Liver (tissue), 9 donors: ENCODE results near the gene TRIO. TPM values are rescaled to one million over a fixed set of nuclear protein-coding genes. Genes with fewer than 3 reads are reported as not detected.

Experiments used
- DNase-seq: peaks from one replicate; pipeline ENCODE4 v3.0.0-alpha.2; 2017; ENCODE audit warnings: low spot score
- H3K27ac ChIP-seq, 2 donors: one replicate each; pipeline ENCODE4 v1.7.0; 2013; ENCODE audit warnings: inconsistent platforms in 2 of 2, low read length in 2 of 2, control low read depth in 1 of 2, low read depth in 1 of 2, mild to moderate bottlenecking in 1 of 2
- H3K27me3 ChIP-seq, 4 donors: one replicate each; pipeline versions ENCODE4 v1.6.1 to v1.7.0; 2013; ENCODE audit warnings: low read length in 3 of 4, inconsistent platforms in 1 of 4, mild to moderate bottlenecking in 1 of 4, moderate library complexity in 1 of 4; ENCODE audit not compliant: control insufficient read depth in 4 of 4, insufficient read depth in 4 of 4
- H3K36me3 ChIP-seq, 4 donors: one replicate each; pipeline versions ENCODE4 v1.6.1 to v1.7.0; 2013; ENCODE audit warnings: low read length in 3 of 4, mild to moderate bottlenecking in 3 of 4, low read depth in 1 of 4, moderate library complexity in 1 of 4; ENCODE audit not compliant: control insufficient read depth in 4 of 4, insufficient read depth in 3 of 4
- H3K4me1 ChIP-seq, 4 donors: one replicate each; pipeline versions ENCODE4 v1.6.1 to v1.7.0; 2013; ENCODE audit warnings: low read length in 3 of 4, mild to moderate bottlenecking in 3 of 4, moderate library complexity in 1 of 4; ENCODE audit not compliant: control insufficient read depth in 4 of 4, insufficient read depth in 4 of 4
- H3K4me3 ChIP-seq, 3 donors: one replicate each; pipeline versions ENCODE4 v1.6.1 to v1.7.0; 2013; ENCODE audit warnings: low read length in 3 of 3, control low read depth in 1 of 3, low read depth in 1 of 3, mild to moderate bottlenecking in 1 of 3
- H3K9ac ChIP-seq, 2 donors: one replicate each; pipeline ENCODE4 v1.7.0; 2013; ENCODE audit warnings: low read length in 2 of 2, mild to moderate bottlenecking in 2 of 2, moderate library complexity in 2 of 2, control low read depth in 1 of 2, low read depth in 1 of 2
- H3K9me3 ChIP-seq, 4 donors: one replicate each; pipeline versions ENCODE4 v1.6.1 to v1.7.0; 2013; ENCODE audit warnings: low read length in 3 of 4; ENCODE audit not compliant: control insufficient read depth in 4 of 4
- ATF3 ChIP-seq: IDR thresholded peaks from 2 replicates; pipeline ENCODE4 v1.6.1; 2016; ENCODE audit warnings: antibody characterized with exemption
- EGR1 ChIP-seq, 2 donors: IDR thresholded peaks; 2 replicates each; pipeline ENCODE4 v1.6.1; 2016 to 2018; ENCODE audit warnings: antibody characterized with exemption in 2 of 2, low read depth in 2 of 2
- FOXA1 ChIP-seq: IDR thresholded peaks from 2 replicates; pipeline ENCODE4 v1.6.1; 2016; ENCODE audit warnings: antibody characterized with exemption
- FOXA2 ChIP-seq: IDR thresholded peaks from 2 replicates; pipeline ENCODE4 v1.6.1; 2016; ENCODE audit warnings: antibody characterized with exemption
- GABPA ChIP-seq, 2 donors: IDR thresholded peaks in 1 of 2; conservative IDR thresholded peaks in 1 of 2; 2 replicates each; pipeline ENCODE4 v1.6.1; 2016; ENCODE audit warnings: antibody characterized with exemption in 2 of 2, mild to moderate bottlenecking in 1 of 2, moderate library complexity in 1 of 2
- HNF4A ChIP-seq, 2 donors: conservative IDR thresholded peaks; 2 replicates each; pipeline ENCODE4 v1.6.1; 2016; ENCODE audit warnings: antibody characterized with exemption in 2 of 2, mild to moderate bottlenecking in 2 of 2
- HNF4G ChIP-seq: IDR thresholded peaks from 2 replicates; pipeline ENCODE4 v1.6.1; 2016; ENCODE audit warnings: antibody characterized with exemption
- JUND ChIP-seq, 2 donors: IDR thresholded peaks; 2 replicates each; pipeline ENCODE4 v1.6.1; 2016; ENCODE audit warnings: antibody characterized with exemption in 2 of 2
- NR2F2 ChIP-seq: IDR thresholded peaks from 2 replicates; pipeline ENCODE4 v1.6.1; 2016; ENCODE audit warnings: antibody characterized with exemption
- RAD21 ChIP-seq, 2 donors: IDR thresholded peaks; 2 replicates each; pipeline ENCODE4 v1.6.1; 2016; ENCODE audit warnings: antibody characterized with exemption in 2 of 2, mild to moderate bottlenecking in 2 of 2
- RXRA ChIP-seq, 2 donors: IDR thresholded peaks; 2 replicates each; pipeline ENCODE4 v1.6.1; 2017 to 2018; ENCODE audit warnings: antibody characterized with exemption in 2 of 2, mild to moderate bottlenecking in 1 of 2
- SP1 ChIP-seq: IDR thresholded peaks from 2 replicates; pipeline ENCODE4 v1.6.1; 2018; ENCODE audit warnings: antibody characterized with exemption, mild to moderate bottlenecking
- TAF1 ChIP-seq: conservative IDR thresholded peaks from 2 replicates; pipeline ENCODE4 v1.6.1; 2016; ENCODE audit warnings: antibody characterized with exemption, mild to moderate bottlenecking
- YY1 ChIP-seq: IDR thresholded peaks from 2 replicates; pipeline ENCODE4 v1.6.1; 2016; ENCODE audit warnings: antibody characterized with exemption, mild to moderate bottlenecking
- WGBS: extraction: QIAGEN DNeasy Blood & Tissue Kit; methylation state at CpG from one replicate; pipeline ENCODE4 v1.1.7; 2013; 5-methylcytosine and 5-hydroxymethylcytosine counted together
- polyA plus RNA-seq, 2 donors: library from polyadenylated mRNA; stranded (reverse) in 1 of 2; unstranded in 1 of 2; fragments of 200-250 nt in 1 of 2; fragments of >200 nt in 1 of 2; fragmentation: Nextera tagmentation in 1 of 2; extraction: Ambion mirVana in 1 of 2; gene quantifications; one replicate each; pipeline versions ENCODE4 v1.2.1 to v1.2.3, GENCODE V29; 2013 to 2015
- total RNA-seq, 2 donors: library from RNA; depleted of rRNA; stranded (reverse); fragments of >200 nt; gene quantifications; one replicate each; pipeline ENCODE4 v1.2.3, GENCODE V29; 2014
- TF ChIP-seq, protein P1 (sequence below): IDR thresholded peaks from 2 replicates; pipeline ENCODE4 v1.6.1; 2016; ENCODE audit warnings: antibody characterized with exemption
- TF ChIP-seq, protein P2 (sequence below): IDR thresholded peaks from 2 replicates; pipeline ENCODE4 v1.6.1; 2016; ENCODE audit warnings: antibody characterized with exemption, mild to moderate bottlenecking
- TF ChIP-seq, protein P3 (sequence below): fragments of 150-350 bp; IDR thresholded peaks from 2 replicates; pipeline ENCODE4 v1.5.1; 2017; ENCODE audit warnings: improper control_type of control experiment, low read depth, low read length; ENCODE audit not compliant: missing input control
- TF ChIP-seq, protein P4 (sequence below): IDR thresholded peaks from 2 replicates; pipeline ENCODE4 v1.6.1; 2016; ENCODE audit warnings: antibody characterized with exemption
- donor health status: healthy.
- donor health status: healthy.
- donor health status: healthy.
- donor health status: healthy.
- donor health status: healthy.

TRIO gene
- total and polyA plus RNA-seq, 4 donors: 8.5 to 86.2 (median 16.0) TPM

- no peak for TF ChIP-seq JUND (IDR thresholded peaks at IDR 0.05)
- TF ChIP-seq, protein P1, sequence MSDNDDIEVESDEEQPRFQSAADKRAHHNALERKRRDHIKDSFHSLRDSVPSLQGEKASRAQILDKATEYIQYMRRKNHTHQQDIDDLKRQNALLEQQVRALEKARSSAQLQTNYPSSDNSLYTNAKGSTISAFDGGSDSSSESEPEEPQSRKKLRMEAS: no peak
- TF ChIP-seq TAF1: no peak
- no peak for TF ChIP-seq RXRA (IDR thresholded peaks at IDR 0.05)
- TF ChIP-seq HNF4G: no peak
- TF ChIP-seq GABPA (IDR thresholded peaks at IDR 0.05 in 1 of 2, conservative IDR thresholded peaks at IDR 0.05 in 1 of 2): no peak
- no peak for TF ChIP-seq RAD21 (IDR thresholded peaks at IDR 0.05)
- no peak for TF ChIP-seq HNF4A (conservative IDR thresholded peaks at IDR 0.05)
- TF ChIP-seq NR2F2: no peak
- no peak for TF ChIP-seq SP1
- TF ChIP-seq, protein P2, sequence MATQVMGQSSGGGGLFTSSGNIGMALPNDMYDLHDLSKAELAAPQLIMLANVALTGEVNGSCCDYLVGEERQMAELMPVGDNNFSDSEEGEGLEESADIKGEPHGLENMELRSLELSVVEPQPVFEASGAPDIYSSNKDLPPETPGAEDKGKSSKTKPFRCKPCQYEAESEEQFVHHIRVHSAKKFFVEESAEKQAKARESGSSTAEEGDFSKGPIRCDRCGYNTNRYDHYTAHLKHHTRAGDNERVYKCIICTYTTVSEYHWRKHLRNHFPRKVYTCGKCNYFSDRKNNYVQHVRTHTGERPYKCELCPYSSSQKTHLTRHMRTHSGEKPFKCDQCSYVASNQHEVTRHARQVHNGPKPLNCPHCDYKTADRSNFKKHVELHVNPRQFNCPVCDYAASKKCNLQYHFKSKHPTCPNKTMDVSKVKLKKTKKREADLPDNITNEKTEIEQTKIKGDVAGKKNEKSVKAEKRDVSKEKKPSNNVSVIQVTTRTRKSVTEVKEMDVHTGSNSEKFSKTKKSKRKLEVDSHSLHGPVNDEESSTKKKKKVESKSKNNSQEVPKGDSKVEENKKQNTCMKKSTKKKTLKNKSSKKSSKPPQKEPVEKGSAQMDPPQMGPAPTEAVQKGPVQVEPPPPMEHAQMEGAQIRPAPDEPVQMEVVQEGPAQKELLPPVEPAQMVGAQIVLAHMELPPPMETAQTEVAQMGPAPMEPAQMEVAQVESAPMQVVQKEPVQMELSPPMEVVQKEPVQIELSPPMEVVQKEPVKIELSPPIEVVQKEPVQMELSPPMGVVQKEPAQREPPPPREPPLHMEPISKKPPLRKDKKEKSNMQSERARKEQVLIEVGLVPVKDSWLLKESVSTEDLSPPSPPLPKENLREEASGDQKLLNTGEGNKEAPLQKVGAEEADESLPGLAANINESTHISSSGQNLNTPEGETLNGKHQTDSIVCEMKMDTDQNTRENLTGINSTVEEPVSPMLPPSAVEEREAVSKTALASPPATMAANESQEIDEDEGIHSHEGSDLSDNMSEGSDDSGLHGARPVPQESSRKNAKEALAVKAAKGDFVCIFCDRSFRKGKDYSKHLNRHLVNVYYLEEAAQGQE: no peak
- TF ChIP-seq YY1: no peak
- TF ChIP-seq, protein P3, sequence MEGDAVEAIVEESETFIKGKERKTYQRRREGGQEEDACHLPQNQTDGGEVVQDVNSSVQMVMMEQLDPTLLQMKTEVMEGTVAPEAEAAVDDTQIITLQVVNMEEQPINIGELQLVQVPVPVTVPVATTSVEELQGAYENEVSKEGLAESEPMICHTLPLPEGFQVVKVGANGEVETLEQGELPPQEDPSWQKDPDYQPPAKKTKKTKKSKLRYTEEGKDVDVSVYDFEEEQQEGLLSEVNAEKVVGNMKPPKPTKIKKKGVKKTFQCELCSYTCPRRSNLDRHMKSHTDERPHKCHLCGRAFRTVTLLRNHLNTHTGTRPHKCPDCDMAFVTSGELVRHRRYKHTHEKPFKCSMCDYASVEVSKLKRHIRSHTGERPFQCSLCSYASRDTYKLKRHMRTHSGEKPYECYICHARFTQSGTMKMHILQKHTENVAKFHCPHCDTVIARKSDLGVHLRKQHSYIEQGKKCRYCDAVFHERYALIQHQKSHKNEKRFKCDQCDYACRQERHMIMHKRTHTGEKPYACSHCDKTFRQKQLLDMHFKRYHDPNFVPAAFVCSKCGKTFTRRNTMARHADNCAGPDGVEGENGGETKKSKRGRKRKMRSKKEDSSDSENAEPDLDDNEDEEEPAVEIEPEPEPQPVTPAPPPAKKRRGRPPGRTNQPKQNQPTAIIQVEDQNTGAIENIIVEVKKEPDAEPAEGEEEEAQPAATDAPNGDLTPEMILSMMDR: no peak
- TF ChIP-seq EGR1 (IDR thresholded peaks at IDR 0.05; ENCODE audit: low read depth in 2 of 2): no peak
- TF ChIP-seq ATF3: no peak
- no peak for TF ChIP-seq FOXA2
- TF ChIP-seq, protein P4, sequence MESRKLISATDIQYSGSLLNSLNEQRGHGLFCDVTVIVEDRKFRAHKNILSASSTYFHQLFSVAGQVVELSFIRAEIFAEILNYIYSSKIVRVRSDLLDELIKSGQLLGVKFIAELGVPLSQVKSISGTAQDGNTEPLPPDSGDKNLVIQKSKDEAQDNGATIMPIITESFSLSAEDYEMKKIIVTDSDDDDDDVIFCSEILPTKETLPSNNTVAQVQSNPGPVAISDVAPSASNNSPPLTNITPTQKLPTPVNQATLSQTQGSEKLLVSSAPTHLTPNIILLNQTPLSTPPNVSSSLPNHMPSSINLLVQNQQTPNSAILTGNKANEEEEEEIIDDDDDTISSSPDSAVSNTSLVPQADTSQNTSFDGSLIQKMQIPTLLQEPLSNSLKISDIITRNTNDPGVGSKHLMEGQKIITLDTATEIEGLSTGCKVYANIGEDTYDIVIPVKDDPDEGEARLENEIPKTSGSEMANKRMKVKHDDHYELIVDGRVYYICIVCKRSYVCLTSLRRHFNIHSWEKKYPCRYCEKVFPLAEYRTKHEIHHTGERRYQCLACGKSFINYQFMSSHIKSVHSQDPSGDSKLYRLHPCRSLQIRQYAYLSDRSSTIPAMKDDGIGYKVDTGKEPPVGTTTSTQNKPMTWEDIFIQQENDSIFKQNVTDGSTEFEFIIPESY: no peak
- TF ChIP-seq FOXA1: no peak
- no peak overlapping the region for H3K4me3 ChIP-seq
- peaks cover 0 to 6% (median 2%) of the 10 kb centered on the region in 4 donors for H3K4me1 ChIP-seq
- H3K9ac ChIP-seq: no peak overlapping the region
- H3K9me3 ChIP-seq: no peaks in the 10 kb centered on the region
- no peaks in the 10 kb centered on the region for H3K36me3 ChIP-seq
- no peak for DNase-seq
- H3K27me3 ChIP-seq: no peaks in the 10 kb centered on the region
- WGBS: 89% methylated on average over 12 of the region's 12 CpGs
- no peak overlapping the region for H3K27ac ChIP-seq
Measured at GRCh38 chr5:14237317-14238086, 94.4 kb downstream of the TRIO start.
